GM20000 (cell line): Measurements from ENCODE around the gene RASAL2.

ENCODE experiments used
- DNase-seq: peaks from one replicate; pipeline ENCODE4 v3.0.0; 2012; ENCODE audit warnings: low spot score
- TF ChIP-seq, protein P1 (sequence below): IDR thresholded peaks from 2 replicates; pipeline ENCODE4 v1.5.1; 2012; ENCODE audit warnings: mild to moderate bottlenecking, control low read depth; ENCODE audit errors: extremely low read depth, missing control alignments

Gene RASAL2

DNA sequence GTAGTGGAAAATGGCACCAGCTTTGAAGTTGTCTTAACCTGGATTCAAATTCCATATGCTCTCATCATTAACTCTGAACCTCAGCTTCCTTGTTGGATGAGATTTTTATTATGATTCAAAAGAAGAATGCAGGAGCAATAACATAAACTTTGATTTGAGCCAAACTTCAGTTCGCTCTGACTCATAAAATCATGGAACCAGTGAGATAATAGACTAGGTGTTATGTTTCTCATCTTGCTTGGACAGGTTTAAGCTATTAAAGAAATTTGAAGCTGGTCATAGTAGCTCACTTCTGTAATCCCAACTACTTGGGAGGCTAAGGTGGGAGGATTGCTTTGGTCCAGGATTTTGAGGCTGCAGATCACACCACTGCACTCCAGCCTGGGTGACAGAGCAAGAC lies 230.1 kb downstream of the RASAL2 start:
- TF ChIP-seq, protein P1, sequence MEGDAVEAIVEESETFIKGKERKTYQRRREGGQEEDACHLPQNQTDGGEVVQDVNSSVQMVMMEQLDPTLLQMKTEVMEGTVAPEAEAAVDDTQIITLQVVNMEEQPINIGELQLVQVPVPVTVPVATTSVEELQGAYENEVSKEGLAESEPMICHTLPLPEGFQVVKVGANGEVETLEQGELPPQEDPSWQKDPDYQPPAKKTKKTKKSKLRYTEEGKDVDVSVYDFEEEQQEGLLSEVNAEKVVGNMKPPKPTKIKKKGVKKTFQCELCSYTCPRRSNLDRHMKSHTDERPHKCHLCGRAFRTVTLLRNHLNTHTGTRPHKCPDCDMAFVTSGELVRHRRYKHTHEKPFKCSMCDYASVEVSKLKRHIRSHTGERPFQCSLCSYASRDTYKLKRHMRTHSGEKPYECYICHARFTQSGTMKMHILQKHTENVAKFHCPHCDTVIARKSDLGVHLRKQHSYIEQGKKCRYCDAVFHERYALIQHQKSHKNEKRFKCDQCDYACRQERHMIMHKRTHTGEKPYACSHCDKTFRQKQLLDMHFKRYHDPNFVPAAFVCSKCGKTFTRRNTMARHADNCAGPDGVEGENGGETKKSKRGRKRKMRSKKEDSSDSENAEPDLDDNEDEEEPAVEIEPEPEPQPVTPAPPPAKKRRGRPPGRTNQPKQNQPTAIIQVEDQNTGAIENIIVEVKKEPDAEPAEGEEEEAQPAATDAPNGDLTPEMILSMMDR, result no peak
- no peak for DNase-seq

DNA sequence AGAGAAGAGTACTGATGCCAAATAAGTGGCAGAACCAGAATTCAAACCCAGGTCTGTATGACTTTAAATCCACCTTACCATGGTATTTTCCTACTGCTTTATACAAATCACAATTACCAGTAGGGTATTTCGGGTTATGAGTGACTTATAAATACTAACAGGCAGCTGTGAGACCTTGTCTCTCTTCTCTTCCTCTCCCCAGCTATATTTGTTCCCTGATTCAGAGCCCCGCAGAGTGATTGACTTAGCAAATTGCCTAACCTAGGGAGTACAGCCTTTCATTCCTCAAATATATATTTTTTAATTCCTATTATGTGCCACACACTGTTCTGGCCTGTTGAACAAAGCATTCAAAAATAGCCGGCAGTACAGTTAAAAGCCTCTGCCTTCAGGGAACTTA lies 234.8 kb downstream of the RASAL2 start:
- DNase-seq, result no peak
- TF ChIP-seq, protein P1, result no peak

DNA sequence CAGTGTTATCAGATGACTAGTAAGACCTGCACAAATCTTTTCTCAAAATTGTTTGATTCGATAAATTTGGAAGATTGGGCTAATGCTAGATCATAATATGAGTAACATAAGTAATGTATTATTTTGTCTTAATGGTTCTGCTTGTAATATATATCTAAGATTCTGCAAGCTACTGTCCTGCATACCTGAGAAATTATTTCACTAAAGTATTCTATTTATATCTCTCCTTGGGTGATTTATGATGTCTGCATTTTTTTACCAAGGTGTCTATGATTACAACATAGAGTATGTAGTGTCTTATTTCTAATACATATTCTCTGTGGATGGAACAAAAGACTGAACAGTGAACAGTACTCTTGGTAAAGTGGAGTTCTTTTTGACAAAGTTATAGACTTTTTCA lies 236.2 kb downstream of the RASAL2 start:
- no peak for DNase-seq
- TF ChIP-seq, protein P1, result no peak

DNA sequence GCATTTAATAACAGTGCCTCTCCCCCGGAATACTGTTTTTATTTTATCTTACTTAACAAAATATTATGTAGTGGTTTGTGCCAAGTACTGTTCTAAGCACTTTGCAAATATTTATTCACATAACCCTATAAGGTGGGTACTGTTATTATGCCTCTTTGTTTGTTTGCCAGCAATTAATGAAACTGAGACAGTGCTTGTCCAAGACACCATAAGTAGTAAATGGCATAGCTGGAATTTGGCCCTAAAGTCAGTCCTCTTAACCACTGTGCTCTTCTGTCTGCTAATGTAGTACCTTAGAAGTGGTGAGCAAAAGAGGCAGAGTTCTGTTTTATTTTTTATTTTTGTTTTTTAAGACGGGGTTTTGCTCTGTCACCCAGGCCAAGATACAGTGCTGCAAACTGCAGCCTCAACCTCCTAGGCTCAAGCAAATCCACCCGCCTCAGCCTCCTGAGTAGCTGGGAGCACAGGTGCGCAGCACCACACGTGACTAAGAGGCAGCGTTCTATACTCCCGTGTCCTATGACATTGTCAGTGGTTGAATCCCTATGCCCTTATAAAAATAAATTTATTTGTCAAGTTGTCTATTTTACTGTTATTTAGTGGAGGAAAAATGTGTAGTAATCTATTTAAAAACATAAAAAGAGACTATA lies 237.1 kb downstream of the RASAL2 start:
- TF ChIP-seq, protein P1, result no peak
- no peak for DNase-seq

DNA sequence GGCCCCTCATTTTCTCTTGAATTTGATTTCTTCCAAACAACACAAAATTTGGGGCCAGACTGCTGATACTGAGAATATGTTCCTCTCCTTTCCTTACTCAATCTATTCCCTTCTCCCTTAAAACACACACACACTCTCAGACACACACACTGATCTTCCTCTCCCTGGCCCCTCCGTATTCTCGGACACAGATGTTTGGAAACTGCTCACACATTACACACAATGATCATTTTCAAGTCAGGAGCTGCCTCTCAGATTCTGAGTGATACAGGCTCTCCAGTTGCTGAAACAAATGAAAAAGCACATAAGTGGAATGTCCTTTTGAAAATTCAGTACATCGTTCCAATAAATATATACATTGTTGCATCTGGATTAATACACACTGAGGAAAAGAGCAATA lies 241.5 kb downstream of the RASAL2 start:
- no peak for DNase-seq
- TF ChIP-seq, protein P1, result no peak

DNA sequence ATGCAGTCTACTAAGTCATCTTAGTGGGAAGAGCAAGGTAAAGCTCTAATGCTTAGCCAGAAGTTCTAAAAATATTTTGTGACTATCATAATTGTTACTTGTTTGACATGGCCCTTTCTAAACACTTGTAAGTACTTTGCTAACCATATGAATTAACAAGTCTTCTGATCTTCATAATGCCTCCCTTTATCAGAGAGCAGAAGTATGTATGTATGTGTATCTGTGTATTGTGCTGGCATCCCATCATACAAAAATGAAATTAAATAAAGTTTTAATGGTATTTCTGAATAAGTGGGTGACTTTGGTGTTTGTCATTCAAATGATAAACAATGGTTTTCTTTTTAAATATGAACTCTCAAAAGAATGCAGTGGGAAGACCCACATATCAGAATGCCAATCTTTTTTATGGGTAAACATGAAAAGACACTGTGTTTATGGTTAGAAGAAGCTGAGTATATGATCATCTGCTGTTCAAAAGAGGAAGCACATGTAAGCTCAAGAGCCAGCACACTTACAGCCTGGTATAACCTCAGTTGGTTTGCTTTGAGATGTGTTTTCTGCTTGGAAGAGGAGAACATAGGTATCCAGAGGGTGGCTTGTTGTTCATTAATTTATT lies 243.3 kb downstream of the RASAL2 start:
- TF ChIP-seq, protein P1, result no peak
- DNase-seq, result no peak

DNA sequence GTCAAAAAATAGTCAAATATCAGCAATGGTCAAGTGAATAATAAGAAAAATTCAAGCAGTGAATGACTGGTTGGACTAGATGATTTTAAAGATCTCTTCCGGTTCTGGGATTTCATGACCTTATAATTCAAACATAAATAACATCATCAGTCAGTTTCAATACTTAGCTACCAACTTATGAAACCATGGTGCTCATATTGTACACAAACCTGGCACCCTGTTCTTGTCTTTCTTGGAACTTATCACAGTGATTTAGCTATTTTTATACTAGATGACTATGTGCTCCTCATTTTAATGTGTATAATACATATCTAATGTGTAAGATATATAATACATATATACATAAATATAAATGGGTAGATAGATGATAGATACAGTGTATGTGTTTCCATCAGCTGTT lies 245.9 kb downstream of the RASAL2 start:
- TF ChIP-seq, protein P1, result no peak
- no peak for DNase-seq
